GM18507 (cell line): ENCODE data around the gene TRPV2.
"Not testable (repeated sequence)": the region's sequence is repeated elsewhere in the genome, so short reads cannot be mapped to it uniquely, and the experiment has no call there.

ENCODE experiments used
- DNase-seq: peaks from one replicate; pipeline ENCODE4 v3.0.0; 2011; ENCODE audit warnings: low read depth; ENCODE audit not compliant: insufficient read length; ENCODE audit errors: extremely low spot score
- FAIRE-seq: peaks from 2 replicates; lab custom pipeline; 2011; peaks lifted over from hg19 to GRCh38; lab: Jason Lieb, UNC

TRPV2 gene

DNA sequence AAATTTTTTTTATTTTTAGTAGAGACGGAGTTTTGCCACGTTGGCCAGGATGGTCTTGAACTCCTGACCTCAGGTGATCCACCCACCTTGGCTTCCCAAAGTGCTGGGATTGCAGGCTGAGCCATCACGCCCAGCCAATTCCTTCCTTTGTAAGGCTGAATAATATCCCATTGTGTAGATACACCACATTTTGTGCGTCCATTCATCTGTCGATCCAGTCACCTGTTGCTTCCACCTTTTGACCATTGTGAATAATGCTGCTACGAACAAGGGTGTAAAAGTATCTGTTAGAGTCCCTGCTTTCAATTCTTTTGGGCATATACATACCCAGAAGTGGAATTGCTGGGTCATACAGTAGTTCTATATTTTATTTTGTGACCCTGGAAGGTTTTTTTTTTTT, 15.3 kb downstream of the TRPV2 start:
- DNase-seq: no peak
- no peak for FAIRE-seq

DNA sequence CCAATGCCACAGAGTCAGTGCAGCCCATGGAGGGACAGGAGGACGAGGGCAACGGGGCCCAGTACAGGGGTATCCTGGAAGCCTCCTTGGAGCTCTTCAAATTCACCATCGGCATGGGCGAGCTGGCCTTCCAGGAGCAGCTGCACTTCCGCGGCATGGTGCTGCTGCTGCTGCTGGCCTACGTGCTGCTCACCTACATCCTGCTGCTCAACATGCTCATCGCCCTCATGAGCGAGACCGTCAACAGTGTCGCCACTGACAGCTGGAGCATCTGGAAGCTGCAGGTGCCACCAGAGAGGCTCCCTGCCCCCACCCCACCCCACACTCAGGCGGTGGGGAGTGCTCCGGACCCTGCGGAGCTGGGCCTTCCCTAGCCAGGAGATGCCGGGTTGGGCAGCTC, 16.6 kb downstream of the TRPV2 start:
- DNase-seq (no peak), FAIRE-seq (no peak)

DNA sequence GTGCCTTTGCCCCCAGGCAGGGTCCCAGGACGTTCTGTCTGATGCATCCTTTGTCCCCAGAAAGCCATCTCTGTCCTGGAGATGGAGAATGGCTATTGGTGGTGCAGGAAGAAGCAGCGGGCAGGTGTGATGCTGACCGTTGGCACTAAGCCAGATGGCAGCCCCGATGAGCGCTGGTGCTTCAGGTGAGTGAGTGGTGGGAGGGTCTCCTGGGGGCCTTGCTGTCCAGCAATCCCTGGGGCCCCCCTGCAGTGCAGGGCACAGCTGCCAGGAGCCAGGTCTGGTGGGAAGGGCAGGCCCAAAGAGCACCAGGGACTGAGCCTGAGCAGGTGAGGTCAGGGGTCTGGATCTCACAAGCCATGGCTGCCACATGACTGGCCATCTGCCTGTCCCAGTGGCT, 18.1 kb downstream of the TRPV2 start:
- DNase-seq (no peak), FAIRE-seq (no peak)

DNA sequence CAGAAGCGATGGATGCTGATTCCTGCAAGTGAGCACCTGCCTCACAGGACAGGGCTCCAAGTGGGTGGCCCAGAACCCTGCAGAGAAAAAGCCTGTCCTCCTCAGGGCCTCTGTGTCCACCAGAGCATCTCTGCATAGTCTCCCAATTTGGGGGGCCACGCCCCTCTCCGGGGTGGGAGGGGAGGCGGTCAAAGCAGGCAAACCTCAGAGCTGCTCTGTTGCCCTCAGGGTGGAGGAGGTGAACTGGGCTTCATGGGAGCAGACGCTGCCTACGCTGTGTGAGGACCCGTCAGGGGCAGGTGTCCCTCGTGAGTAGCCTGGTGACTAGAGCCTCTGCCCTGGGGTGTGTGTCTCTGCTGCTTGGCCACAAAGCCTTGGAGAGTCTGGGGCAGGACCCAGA, 19.3 kb downstream of the TRPV2 start:
- no peak for FAIRE-seq

DNA sequence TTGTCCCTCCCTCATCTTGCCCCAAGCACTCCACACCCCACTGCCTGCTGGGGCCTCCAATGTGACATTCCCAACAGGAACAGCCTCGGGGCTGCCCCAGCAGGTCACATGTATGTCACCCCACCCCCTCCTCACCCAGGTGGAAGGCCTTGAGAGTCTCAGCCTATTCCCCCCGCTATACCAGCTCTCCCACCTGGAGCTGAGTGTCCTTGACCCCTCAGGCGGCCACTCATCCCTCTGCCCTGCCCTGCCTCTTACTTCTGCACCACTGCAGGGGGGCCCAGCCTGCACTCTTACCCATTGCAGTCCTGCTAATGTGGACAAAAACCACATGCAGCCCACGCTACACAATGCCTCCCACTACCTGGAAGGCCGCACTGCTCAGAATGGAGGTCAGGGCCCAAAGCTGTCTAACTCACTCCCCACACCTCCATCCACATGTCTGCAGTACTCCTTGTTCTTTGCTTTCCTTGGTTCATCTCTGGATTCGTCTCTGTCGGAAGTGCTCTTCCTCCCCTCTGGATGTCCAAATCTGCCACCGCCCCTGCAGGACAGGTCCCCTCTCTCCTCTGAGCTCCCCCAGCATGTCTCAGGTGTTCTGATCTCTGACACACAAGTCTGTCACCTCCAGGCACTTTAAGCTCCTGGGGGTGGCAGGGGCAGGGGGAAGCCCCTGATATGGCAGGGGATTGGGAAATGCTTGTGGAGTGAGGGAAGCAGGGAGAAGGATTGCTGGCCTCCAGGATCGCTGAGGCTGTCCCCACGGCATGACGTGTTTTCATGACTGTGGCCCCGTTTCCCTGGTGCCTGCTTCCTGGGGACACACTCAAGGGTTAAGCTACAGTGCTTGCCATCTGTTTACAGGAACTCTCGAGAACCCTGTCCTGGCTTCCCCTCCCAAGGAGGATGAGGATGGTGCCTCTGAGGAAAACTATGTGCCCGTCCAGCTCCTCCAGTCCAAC, 20.8 kb downstream of the TRPV2 start:
- FAIRE-seq (no peak), DNase-seq (no peak)

More for the DNA sequence above, 19.3 kb downstream of the TRPV2 start:
- no peak for DNase-seq

DNA sequence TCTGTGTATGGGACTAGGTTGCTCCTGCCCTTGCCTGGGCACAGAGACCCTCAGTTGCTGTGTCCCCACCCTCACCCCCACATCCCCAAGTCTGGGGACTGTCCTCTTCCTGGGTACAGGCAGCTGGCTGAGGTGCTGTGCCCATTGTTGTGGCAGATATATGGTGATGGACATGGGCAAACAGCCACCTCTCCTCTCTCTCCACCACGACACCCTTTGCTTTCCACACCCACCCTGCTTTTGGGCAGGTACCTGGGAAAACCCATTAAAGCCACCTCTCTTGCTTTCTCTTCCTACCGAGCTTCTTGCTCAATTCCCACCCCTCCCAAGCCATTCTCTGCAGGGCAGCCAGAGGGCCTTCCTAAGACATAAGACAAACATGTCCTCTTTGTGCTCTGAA, 21.7 kb downstream of the TRPV2 start:
- DNase-seq (no peak), FAIRE-seq (no peak)

DNA sequence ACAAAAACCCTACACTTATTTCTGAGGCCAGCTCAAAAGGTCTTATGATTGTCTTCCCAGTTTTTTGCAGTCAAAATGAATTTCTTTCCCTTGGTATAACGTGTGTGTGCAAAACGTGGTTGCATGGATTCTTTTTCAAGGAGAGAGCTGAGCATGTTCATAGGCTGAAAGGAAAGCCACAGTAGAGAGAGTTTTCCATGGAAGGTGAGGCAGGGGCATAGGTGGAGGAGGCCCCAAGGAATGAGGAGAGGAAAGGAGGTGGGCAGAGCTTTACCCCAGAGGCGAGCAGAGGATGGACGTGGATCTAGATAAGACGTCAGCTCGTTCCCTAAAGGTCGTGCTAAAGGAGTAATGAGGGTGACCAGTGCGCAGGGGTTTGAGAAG, 22.8 kb downstream of the TRPV2 start:
- DNase-seq (no peak), FAIRE-seq (no peak)

DNA sequence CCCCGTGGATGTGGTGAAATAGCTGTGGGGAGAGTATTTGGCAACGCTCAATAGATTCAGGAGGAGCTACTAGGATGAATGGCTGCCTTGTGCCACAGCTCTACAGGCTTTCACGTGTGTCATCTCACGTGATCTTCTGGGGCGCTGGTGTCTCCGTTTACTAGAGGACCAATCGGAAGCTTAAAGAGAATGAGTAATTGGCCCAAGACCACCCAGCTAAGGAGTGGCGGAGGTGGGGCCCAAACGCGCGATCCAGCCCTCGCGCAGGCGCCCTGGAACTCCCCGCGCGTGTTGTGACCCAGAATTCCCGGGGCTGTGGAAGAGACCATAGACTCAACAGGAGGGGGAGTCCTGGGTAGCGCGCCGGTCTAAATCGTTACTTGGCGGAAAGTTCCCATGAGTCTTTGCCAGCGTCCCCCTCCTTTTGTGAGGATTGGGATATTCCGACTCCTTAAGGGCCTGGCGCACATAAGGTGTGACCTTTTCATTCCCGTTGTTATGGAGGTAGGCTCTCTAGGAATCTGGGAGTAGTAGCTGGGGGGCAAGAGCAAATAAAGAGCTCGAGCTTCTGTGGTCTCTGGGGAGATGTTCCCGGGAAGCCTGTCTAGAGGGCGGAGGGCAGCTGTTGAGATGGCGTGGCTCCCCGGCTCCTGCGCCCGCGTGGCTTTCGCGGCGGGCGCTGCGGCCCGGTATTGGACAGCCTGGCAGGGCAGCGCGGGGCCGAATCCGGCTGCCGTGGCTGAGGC, 23.4 kb downstream of the TRPV2 start:
- FAIRE-seq (peak; percentile 96), DNase-seq (peak; percentile 97)

DNA sequence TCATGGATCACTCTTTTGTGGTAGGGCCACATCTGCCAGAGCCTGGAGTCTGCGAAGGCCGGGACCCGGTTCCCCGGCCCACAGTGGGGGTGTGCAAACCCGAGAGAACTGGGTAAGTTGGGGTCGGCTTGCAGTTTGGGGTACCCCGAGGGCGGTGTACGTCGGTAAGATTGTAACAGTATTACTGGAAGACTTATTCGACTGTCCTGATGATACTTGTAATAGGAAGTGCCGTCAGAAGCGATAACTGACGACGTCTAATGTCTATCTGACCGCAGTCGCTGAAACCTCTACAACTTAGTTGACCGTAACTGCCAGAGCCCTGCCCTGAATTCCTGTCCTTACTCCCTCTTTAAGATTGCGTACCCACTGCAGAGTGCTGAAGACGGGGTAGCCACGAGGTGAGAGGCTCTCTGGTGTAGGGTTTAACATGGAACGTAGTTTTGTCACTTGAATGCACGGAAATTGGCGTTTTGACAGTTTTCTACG, 24.0 kb downstream of the TRPV2 start:
- FAIRE-seq (peak; percentile 33), DNase-seq (no peak)

DNA sequence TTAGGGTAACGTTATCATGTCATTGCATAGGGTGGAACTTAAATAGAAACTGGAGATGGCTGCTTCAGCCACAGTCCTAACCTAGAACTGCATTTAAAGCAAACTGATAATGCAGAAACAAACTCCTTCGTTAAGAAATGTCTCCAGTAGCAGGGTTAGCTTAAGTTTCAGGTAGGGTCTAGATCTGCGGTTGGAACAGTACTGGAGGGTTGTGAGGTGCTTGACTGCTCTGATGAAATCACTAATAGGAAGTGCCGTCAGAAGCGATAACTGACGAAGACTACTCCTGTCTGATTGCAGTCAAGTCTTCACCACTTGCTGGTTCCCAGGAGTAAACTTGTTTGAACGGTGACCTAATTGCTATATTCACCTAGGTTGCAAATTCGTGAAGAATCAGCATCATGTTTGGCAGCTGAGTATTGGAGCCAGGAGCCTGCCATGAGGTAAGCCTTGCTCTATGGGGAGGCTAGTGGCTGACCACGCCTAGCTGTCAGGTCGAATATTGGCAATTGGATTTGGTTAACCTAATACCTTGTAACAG, 24.5 kb downstream of the TRPV2 start:
- FAIRE-seq (peak; percentile 79), DNase-seq (no peak)

DNA sequence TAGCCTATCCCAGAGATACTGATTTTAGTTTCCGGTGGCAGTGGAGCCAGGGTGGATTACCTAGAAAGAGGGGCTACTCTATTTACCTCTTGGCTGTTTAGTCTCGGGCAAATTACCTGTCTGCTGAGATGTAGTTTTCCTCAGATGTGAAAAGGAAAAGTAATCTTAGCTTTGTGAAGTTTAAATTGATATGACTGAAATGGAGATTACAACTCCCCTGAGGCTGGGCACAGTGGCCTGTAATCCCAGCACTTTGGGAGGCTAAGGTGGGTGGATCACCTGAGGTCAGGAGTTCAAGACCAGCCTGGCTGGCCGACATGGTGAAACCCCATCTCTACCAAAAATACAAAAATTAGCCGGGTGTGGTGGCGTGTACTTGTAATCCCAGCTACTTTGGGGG, 25.0 kb downstream of the TRPV2 start:
- not testable (repeated sequence) for DNase-seq, FAIRE-seq

DNA sequence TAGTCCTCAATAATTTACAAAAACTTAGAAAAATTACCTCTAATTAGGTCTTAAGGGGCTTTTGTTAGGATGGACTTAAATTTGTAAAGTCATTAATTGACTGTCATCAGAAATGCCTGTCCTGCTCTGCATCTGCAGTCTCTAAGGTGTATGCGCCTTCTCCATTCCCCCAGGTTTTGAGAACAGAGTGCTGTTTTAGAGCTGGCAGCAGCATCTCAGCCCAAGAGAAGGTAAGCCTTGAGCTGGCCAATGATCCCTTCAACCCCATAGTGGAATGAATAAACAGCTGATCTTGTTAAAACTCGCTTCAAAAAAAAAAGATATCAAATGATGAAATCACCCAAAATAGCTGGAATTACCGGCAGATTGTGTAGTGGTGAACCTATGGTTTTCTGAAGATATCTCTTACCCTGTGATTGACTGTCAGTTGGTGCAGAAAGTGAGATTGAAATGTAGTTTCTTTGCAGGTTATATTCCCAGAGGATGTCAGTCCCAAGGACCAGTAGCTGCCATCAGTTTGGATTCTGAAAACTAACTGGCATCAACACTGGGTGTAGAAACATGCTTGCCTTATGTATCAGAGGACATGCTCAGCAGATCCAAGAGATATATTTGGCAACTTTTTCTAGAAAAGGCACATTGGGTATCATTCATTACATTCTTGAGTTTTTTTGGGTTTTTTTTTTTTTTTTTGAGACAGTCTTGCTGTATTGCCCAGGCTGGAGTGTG, 25.7 kb downstream of the TRPV2 start:
- no peak for FAIRE-seq

DNA sequence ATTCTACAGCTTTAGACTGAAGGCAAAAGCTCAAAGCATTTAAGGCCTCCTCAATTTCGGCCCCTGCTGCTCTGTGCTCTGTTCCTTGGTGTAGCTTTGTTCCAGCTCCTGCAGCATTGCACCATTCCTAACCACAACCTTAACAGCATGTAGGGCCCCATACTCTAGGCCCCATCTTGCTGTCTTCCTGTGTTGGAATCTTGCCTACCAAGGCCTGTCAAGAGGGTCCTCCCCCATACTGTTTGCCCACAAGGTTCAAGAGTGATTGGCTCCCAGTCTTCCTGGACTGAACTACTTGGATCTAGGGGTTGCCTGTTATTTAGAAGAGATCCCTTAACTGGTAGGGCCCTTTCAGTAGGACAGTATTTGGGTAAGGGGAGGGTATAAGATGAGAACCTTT, 26.8 kb downstream of the TRPV2 start:
- no peak for FAIRE-seq
- no peak for DNase-seq

More for the DNA sequence above, 25.7 kb downstream of the TRPV2 start:
- no peak for DNase-seq

DNA sequence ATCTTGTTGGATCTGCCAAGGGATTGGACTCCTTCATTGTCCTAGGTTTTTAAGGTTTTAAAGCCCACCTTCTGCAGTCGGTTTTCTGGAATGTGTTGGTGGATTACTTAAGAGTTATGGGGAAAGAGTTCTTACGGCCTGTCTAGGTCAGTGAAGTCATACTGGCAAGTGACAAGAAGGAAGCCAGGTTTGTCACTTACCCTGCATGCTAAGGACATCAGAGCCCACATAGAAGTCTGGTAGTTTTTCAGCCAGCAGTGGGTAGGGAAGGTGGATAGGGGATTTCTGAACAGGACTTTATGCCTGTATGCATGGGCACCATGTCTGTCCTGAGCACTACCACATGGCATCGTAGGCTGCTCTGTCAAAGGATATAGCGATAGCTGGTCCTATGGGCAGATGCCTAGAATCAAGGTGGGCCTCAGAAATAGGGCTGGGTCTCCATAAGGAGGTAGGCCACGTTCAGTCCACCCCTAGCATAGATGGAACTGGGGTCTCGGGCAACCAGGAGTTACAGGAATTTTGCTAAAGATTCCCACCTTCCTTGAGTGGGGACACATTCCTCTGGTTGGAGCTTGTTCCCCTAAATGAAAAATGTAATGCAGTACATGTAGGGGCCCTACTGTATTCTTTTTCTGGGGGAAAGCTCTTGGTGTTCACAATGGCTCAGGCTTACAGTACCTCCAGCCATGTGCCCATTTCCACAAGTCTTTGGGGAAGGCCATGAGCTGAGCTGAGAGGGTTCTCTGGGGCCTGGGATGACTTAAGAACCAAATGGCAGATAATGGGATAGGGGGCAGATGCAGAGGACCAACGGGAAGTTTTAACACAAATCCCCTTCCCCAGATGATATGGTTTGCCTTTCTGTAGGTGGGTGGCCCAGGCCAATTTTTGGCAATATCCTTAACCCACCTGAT, 27.5 kb downstream of the TRPV2 start:
- DNase-seq: no peak
- FAIRE-seq: no peak

DNA sequence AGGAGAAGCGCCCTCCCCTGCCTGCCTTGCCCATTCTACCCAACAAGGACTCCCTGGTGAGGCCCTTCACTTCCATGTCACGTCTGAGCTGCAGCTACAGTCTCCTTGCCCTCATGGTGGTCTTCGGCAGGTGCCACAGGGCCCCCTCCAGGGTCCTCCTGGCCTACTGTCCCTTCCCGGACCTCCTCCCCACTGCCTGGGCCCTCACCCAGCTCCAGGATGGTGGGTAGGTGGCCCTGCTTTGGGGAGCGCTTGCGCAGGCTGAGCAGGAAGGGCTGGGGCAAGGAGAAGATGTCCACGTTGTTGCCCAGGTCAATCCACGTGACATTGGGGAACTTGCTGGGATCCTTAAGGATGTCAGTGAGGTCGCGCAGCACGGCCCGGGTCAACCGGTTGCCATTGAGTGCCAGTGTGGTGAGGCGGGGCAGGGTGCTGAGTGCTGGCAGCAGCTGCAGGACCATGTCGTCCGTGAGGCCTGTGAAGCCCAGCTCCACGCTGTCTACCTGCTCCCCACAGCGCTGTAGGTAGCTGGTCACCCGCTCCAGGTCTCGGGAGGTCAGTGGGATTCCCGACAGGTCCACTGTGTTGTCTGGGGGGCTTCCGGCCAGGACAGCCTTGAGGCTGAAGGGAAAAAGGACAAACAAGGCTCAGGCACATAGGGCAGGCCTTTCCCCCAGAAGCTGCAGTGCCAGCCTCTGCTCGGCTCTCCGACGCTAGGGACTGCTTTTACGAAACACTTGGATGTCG, 28.3 kb downstream of the TRPV2 start:
- DNase-seq: no peak
- FAIRE-seq: no peak

DNA sequence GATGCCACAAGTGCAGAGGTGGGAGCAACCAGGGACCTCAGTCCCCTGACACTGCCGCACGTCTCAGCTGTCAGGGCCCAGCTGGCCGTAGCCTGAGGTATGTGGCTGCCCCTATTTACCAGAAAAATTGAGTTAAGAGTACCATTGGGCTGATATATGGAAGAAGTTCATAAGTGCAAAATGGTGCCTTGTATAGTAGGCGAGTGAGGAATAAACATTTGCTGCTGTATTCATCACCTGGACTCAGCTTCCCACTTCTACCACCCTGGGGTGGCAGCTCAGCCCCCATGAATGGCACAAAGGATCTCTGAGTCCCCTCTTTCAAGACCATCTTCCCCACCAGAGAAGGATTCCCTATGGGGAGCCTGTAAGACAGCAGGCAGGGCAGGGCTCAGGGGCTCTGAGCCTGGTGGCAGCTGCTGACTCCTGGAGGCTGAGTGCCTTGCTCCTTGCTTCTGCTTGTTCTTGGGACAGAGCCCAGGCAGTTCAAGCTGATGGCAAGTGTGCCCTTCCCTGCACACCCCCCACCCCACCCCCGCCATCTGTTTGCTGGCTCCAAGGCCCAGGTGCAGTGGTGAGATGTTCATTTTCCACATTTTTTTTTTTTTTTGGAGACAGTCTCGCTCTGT, 29.0 kb downstream of the TRPV2 start:
- FAIRE-seq: no peak
- no peak for DNase-seq

DNA sequence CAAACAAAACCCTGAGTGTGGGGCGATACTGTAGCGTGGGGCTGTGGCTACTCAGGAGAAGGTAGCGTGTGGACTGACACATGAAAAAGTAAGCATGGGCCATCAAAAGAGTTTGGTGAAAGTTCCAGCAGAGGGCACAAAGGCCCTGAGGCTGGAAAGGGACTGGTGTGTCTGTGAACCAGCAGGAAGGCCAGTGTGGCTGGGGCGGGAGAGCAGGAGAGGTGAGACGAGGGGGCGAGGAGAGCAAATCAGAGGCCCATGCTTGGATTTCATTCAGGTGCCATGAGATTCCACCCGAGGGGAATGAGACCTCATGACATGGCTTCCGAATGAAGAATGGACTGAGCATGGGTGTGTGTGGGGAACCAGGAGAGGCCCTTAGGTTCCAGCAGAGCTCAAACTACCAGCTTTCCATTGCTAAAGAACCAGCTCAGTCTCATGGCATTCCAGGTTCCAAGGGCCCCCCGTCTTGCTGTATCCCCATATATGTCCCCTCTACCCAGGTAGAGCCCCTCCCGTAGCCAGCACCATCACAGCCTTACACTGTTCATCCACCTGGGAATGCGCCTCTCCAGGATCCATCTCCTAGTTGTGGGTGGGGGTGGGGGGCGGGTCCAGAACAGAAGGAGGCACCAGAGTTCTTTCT, 31.1 kb downstream of the TRPV2 start:
- FAIRE-seq: no peak
- DNase-seq: no peak
